GM20431 (cell line): ENCODE measurements around the gene ZNF254.
"Not testable (repeated sequence)": the region's sequence is repeated elsewhere in the genome, so short reads cannot be mapped to it uniquely, and the experiment has no call there.

Source experiments
- in situ Hi-C: fragments of 300-500 bp; cut with MseI, MboI; formaldehyde crosslinking; loops from one replicate; pipeline ENCODE4 v1.15.0; 2020; ENCODE audit warnings: low sequenced_read_pairs; ENCODE audit not compliant: unreplicated experiment

ZNF254 gene

GRCh38 chr19:24069905-24070657 is 16.9 kb upstream of the ZNF254 start:
- in situ Hi-C loops = no loop called here

- in situ Hi-C loops = no loop called here
Measured at GRCh38 chr19:24071078-24071477, 15.9 kb upstream of the ZNF254 start.

- in situ Hi-C loops = no loop called here
Measured at GRCh38 chr19:24072720-24073119, 14.3 kb upstream of the ZNF254 start.

GRCh38 chr19:24073807-24074206 is 13.2 kb upstream of the ZNF254 start:
- in situ Hi-C loops = no loop called here

GRCh38 chr19:24074720-24075454 is 12.1 kb upstream of the ZNF254 start:
- in situ Hi-C loops = no loop called here

- in situ Hi-C loops = not testable (repeated sequence)
Measured at GRCh38 chr19:24075530-24075929, 11.5 kb upstream of the ZNF254 start.

- in situ Hi-C loops = no loop called here
Measured at GRCh38 chr19:24078680-24079079, 8.3 kb upstream of the ZNF254 start.

- in situ Hi-C loops = no loop called here
Measured at GRCh38 chr19:24081056-24081455, 5.9 kb upstream of the ZNF254 start.

- in situ Hi-C loops = no loop called here
Measured at GRCh38 chr19:24098359-24098758, 11.4 kb downstream of the ZNF254 start.

- in situ Hi-C loops = no loop called here
Measured at GRCh38 chr19:24099829-24100228, 12.8 kb downstream of the ZNF254 start.

GRCh38 chr19:24100597-24100996 is 13.6 kb downstream of the ZNF254 start:
- in situ Hi-C loops = not testable (repeated sequence)

- in situ Hi-C loops = no loop called here
Measured at GRCh38 chr19:24101459-24102115, 14.6 kb downstream of the ZNF254 start.

- in situ Hi-C loops = no loop called here
Measured at GRCh38 chr19:24127601-24128000, 40.6 kb downstream of the ZNF254 start.

GRCh38 chr19:24140099-24140498 is 53.1 kb downstream of the ZNF254 start:
- in situ Hi-C loops = no loop called here

GRCh38 chr19:24140591-24140990 is 53.6 kb downstream of the ZNF254 start:
- in situ Hi-C loops = no loop called here

GRCh38 chr19:24141612-24142011 is 54.6 kb downstream of the ZNF254 start:
- in situ Hi-C loops = no loop called here

- in situ Hi-C loops = no loop called here
Measured at GRCh38 chr19:24142771-24143170, 55.8 kb downstream of the ZNF254 start.

GRCh38 chr19:24159707-24160106 is 72.7 kb downstream of the ZNF254 start:
- in situ Hi-C loops = no loop called here

GRCh38 chr19:24166055-24166454 is 79.1 kb downstream of the ZNF254 start:
- in situ Hi-C loops = no loop called here

GRCh38 chr19:24173882-24174281 is 86.9 kb downstream of the ZNF254 start:
- in situ Hi-C loops = no loop called here

GRCh38 chr19:24177686-24178085 is 90.7 kb downstream of the ZNF254 start:
- in situ Hi-C loops = no loop called here
